Uterus (tissue), 2 donors: ENCODE data around the gene DNMT1.

Experiments used
- CTCF ChIP-seq, 4 experiments: fragments of 200-600 bp in 2 of 4; fragments of 450-650 bp in 2 of 4; sonication (generic) in 2 of 4; IDR thresholded peaks; one replicate each; pipeline ENCODE4 v1.5.1; 2016 to 2019; ENCODE audit warnings: antibody characterized with exemption in 4 of 4, mild to moderate bottlenecking in 2 of 4, moderate library complexity in 1 of 4
- POLR2A ChIP-seq, 2 donors: fragments of 450-650 bp; IDR thresholded peaks; one replicate each; pipeline ENCODE4 v1.6.1; 2016; ENCODE audit warnings: antibody characterized with exemption in 2 of 2, mild to moderate bottlenecking in 1 of 2, moderate library complexity in 1 of 2

DNA sequence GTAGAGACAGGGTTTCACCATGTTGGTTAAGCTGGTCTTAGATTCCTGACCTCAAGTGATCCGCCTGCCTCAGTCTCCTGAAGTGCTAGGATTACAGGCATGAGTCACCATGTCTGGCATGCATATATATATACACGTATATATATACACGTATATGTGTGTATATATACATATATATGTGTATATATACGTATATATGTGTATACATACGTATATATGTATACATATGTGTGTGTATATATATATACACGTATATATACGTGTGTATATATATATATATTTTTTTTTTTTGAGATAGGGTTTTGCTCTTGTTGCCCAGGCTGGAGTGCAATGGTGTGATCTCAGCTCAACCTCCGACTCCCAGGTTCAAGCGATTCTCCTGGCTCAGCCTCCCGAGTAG lies 11.9 kb downstream of the DNMT1 start:
- TF ChIP-seq CTCF (IDR thresholded peaks at IDR 0.05) (no peak), POLR2A (IDR thresholded peaks at IDR 0.05) (no peak)
